T-cell (primary cell): Measurements from ENCODE around the gene C6orf62. TPM values are rescaled to one million over a fixed set of nuclear protein-coding genes. Genes with fewer than 3 reads are reported as not detected.

Experiments
- ATAC-seq, 4 experiments: fragments of 200-7000 bp in 3 of 4; fragments of 150-1000 bp in 1 of 4; cut with Tn5 transposase; replicated peaks in 1 of 4; 1 replicate in 3 of 4; 2 replicates in 1 of 4; pipeline ENCODE4 v1.10.0; 2021; ENCODE audit warnings: moderate library complexity in 3 of 4, mild to moderate bottlenecking in 2 of 4, moderate number of reproducible peaks in 1 of 4
- CTCF ChIA-PET, 2 donors: fragments of 300-600 bp; sonication (Branson Sonifier 250); formaldehyde crosslinking; loops; one replicate each; lab custom pipeline; 2022; ENCODE audit warnings: antibody characterized with exemption in 2 of 2; lab: Charles Lee
- POLR2A ChIA-PET, 2 donors: fragments of 300-600 bp; sonication (Branson Sonifier 250); formaldehyde crosslinking; loops; one replicate each; lab custom pipeline; 2022; ENCODE audit warnings: antibody characterized with exemption in 2 of 2; lab: Charles Lee
- DNase-seq, 35 experiments: peaks; one replicate each; pipeline versions ENCODE4 v3.0.0 to v3.0.0-alpha.2; 2013 to 2023
- H3K27ac ChIP-seq: one replicate; pipeline ENCODE4 v1.5.1; 2013; ENCODE audit warnings: low read length
- H3K27me3 ChIP-seq, 2 experiments: replicated peaks in 1 of 2; 1 replicate in 1 of 2; 2 replicates in 1 of 2; pipeline versions ENCODE4 v1.6.1 to v1.7.0; 2013; ENCODE audit warnings: low read length in 1 of 2, mixed read lengths in 1 of 2; ENCODE audit not compliant: control insufficient read depth in 2 of 2, insufficient read depth in 2 of 2; ENCODE audit errors: extremely low read depth in 1 of 2
- H3K36me3 ChIP-seq, 2 donors: 1 replicate in 1 of 2; 2 replicates in 1 of 2; pipeline versions ENCODE4 v1.6.1 to v1.7.0; 2013; ENCODE audit warnings: low read length in 1 of 2; ENCODE audit not compliant: control insufficient read depth in 2 of 2, insufficient read depth in 1 of 2; ENCODE audit errors: extremely low read depth in 1 of 2
- H3K4me1 ChIP-seq, 2 experiments: 1 replicate in 1 of 2; 2 replicates in 1 of 2; pipeline versions ENCODE4 v1.6.1 to v1.7.0; 2013; ENCODE audit warnings: low read length in 2 of 2, mixed read lengths in 1 of 2; ENCODE audit not compliant: insufficient read depth in 2 of 2, control insufficient read depth in 1 of 2; ENCODE audit errors: extremely low read depth in 1 of 2
- H3K4me3 ChIP-seq, 2 donors: 1 replicate in 1 of 2; 2 replicates in 1 of 2; pipeline versions ENCODE4 v1.5.1 to v1.7.0; 2013; ENCODE audit warnings: mild to moderate bottlenecking in 2 of 2, low read length in 1 of 2, moderate library complexity in 1 of 2; ENCODE audit not compliant: control insufficient read depth in 1 of 2; ENCODE audit errors: extremely low read depth in 1 of 2
- H3K9me3 ChIP-seq: 2 replicates; pipeline ENCODE4 v1.7.0; 2013
- H3K27ac Mint-ChIP-seq, 2 donors: one replicate each; pipeline ENCODE4 v1.8.0; 2020 to 2021; ENCODE audit warnings: mild to moderate bottlenecking in 2 of 2, mixed read lengths in 2 of 2
- H3K27me3 Mint-ChIP-seq, 2 donors: one replicate each; pipeline ENCODE4 v1.8.0; 2021 to 2022; ENCODE audit warnings: mixed read lengths in 2 of 2
- H3K36me3 Mint-ChIP-seq: one replicate; pipeline ENCODE4 v1.8.0; 2021; ENCODE audit warnings: mixed read lengths
- H3K4me1 Mint-ChIP-seq, 3 donors: one replicate each; pipeline ENCODE4 v1.8.0; 2020 to 2022; ENCODE audit warnings: mixed read lengths in 3 of 3, mild to moderate bottlenecking in 1 of 3
- H3K4me3 Mint-ChIP-seq, 3 donors: one replicate each; pipeline ENCODE4 v1.8.0; 2020 to 2022; ENCODE audit warnings: mild to moderate bottlenecking in 3 of 3, mixed read lengths in 3 of 3, moderate library complexity in 3 of 3
- H3K9me3 Mint-ChIP-seq, 3 donors: one replicate each; pipeline ENCODE4 v1.8.0; 2020 to 2022; ENCODE audit warnings: mixed read lengths in 3 of 3
- WGBS: methylation state at CpG from one replicate; pipeline ENCODE4 v1.1.5; 2013; ENCODE audit warnings: missing lambda C conversion rate; ENCODE audit not compliant: insufficient coverage; 5-methylcytosine and 5-hydroxymethylcytosine counted together
- total RNA-seq, 35 experiments: library from RNA in 6 of 35; stranded (reverse) in 6 of 35; fragments of 120-200 nt in 1 of 35; gene quantifications; one replicate each; pipeline versions ENCODE4 v1.2.1 to v1.2.4 and lab custom pipeline; 2013 to 2026

Gene C6orf62
- total RNA-seq, 5 donors from 2014 or later (not counting 1 experiment from before 2014, with no cell fraction given): 114 to 146 (median 135) TPM

DNA sequence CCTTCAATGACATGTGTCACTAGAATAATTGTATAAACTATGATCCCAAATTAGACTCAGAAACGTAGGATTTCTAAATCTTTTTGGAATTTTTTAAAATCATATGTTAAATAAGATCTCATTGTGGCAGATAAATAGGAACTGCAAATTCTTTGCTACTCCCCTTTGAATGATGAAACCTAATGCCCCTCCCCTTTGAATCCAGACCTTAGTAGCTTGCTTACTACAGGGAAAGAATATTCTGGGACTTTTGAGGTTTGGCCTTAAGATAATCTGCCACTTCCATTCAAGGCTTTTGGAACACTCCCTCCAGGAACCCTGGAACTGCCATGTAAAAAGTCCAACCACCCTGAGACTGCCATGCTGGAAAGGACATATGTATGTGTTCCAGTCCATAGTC, 59.4 kb downstream of the C6orf62 start:
- H3K36me3 ChIP-seq: peaks cover 0 to 41% of the 10 kb centered on the region in 2 donors
- H3K27ac ChIP-seq: no peak overlapping the region
- H3K4me3 ChIP-seq: no peak overlapping the region
- DNase-seq: no peak
- H3K36me3 Mint-ChIP-seq: peaks cover 48% of the 10 kb centered on the region
- H3K27ac Mint-ChIP-seq: no peak overlapping the region
- no CpG with 5 or more reads among the region's 1 CpG for WGBS
- no peaks in the 10 kb centered on the region for H3K27me3 Mint-ChIP-seq
- ChIA-PET CTCF (no interaction called here), POLR2A (no interaction called here)
- no peaks in the 10 kb centered on the region for H3K27me3 ChIP-seq
- H3K9me3 Mint-ChIP-seq: no peaks in the 10 kb centered on the region
- H3K9me3 ChIP-seq: no peaks in the 10 kb centered on the region
- H3K4me1 Mint-ChIP-seq: peaks cover 70 to 83% (median 73%) of the 10 kb centered on the region in 3 donors
- H3K4me1 ChIP-seq: peaks cover 2 to 6% of the 10 kb centered on the region in 2 experiments
- no peak overlapping the region for H3K4me3 Mint-ChIP-seq
- no peak for ATAC-seq

DNA sequence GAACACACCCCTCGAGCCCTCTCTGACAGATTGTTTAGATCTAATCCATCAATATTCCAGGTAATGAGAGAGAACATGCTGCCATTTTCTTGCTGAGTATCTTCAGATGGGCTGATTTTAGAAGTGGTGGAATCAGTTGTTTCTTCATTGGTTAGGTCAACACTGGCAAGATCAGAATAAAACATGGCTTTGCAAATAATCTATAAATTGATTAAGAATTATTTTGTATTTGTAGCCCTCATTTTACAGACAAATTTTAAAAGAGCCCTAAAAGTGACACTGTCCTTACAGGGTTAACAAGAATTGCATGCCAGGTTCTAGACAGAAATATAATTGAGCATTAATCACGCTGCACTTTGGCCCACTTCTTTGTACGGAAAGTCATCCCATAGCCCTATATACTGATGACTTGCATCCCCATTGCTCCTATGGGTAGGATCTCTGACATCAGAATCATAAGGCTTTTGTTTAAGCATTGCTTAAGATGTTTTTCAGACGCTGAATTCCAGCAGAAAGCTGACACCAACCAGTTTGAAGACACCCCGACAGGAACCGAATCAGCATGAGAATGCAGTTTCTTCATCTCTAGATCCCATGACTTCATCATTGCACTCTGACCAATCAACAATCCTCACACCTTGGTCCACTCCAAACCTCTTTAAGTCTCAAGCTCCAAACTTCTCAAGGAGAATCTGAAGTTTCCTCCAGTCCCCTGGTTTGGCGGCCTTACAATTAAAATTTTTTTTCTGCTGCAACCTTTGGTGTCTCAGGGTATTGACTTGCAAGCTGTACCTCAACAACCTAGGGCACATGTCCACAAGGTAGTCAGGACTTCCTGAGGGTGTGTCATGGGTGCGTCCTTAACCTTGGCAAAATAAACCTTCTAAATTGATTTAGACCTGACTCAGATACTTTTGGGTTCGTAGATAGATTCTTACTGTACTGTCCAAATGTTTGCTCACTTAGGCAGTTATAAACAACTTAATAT, 60.1 kb downstream of the C6orf62 start:
- 90% methylated on average over 4 of the region's 9 CpGs for WGBS
- DNase-seq (no peak), ATAC-seq (no peak)
- Mint-ChIP-seq H3K4me1 (peaks cover 64 to 76% (median 68%) of the 10 kb centered on the region in 3 donors), H3K27ac (no peak overlapping the region), H3K27me3 (no peaks in the 10 kb centered on the region), H3K9me3 (no peaks in the 10 kb centered on the region), H3K4me3 (no peak overlapping the region), H3K36me3 (peaks cover 48% of the 10 kb centered on the region)
- ChIA-PET POLR2A (interaction anchor here in 1 of 2 donors (0.5 kb wide), 1 partner anchor 10 kb away, joined by 4 read pairs; no protein-coding TSS in a partner anchor), CTCF (no interaction called here)
- H3K36me3 ChIP-seq: peaks cover 0 to 39% of the 10 kb centered on the region in 2 donors
- H3K9me3 ChIP-seq: no peaks in the 10 kb centered on the region
- no peak overlapping the region for H3K4me3 ChIP-seq
- peaks cover 2 to 3% of the 10 kb centered on the region in 2 experiments for H3K4me1 ChIP-seq
- no peaks in the 10 kb centered on the region for H3K27me3 ChIP-seq
- H3K27ac ChIP-seq: no peak overlapping the region

DNA sequence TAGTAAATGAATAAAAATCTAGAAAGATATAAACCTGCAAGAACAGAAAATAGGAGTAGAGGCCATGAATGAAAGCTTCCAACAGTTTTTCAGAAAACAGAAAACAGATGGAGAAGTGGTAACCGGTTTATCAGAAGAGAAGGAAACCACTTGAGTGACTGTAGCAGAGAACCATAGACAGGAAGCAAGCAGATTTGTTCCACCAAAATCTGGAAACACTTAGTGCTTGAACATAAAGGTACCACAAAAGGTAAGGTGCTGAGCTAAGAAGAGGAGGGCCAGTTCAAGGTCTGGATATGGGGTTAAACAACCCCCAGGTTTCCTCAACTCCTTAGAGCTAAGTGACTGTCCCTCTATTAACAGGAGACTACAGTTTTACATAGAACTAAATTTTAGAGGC, 63.7 kb downstream of the C6orf62 start:
- no peak overlapping the region for H3K4me3 ChIP-seq
- H3K36me3 ChIP-seq: peaks cover 3 to 54% of the 10 kb centered on the region in 2 donors
- ChIA-PET CTCF (no interaction called here), POLR2A (interaction anchor here (0.5 to 1.6 kb wide), 3 partner anchors 10 to 54 kb away, joined by 3 to 4 read pairs (median 3); no protein-coding TSS in a partner anchor)
- Mint-ChIP-seq H3K27me3 (no peaks in the 10 kb centered on the region), H3K36me3 (peaks cover 33% of the 10 kb centered on the region), H3K4me1 (peaks cover 35 to 43% (median 43%) of the 10 kb centered on the region in 3 donors), H3K27ac (peak overlapping the region; percentile 13 to 17), H3K9me3 (no peaks in the 10 kb centered on the region), H3K4me3 (no peak overlapping the region)
- ATAC-seq: no peak
- WGBS: 17% methylated on average over 1 of the region's 1 CpG
- H3K27ac ChIP-seq: no peak overlapping the region
- no peak for DNase-seq
- no peaks in the 10 kb centered on the region for H3K9me3 ChIP-seq
- no peaks in the 10 kb centered on the region for H3K27me3 ChIP-seq
- H3K4me1 ChIP-seq: peaks cover 0 to 2% of the 10 kb centered on the region in 2 experiments

Other genes starting within 250 kb of the C6orf62 start
- gene GPLD1, start 229.6 kb downstream of the C6orf62 start, total RNA-seq: 1 to 10 TPM in 3 of 5 donors, under 1 TPM in 2; 0.50 to 1.5 (median 1.4) TPM
- 10 to 100 TPM in 4 of 5 donors, 1 to 10 TPM in 1; 4.8 to 15.2 (median 11.7) TPM for gene ALDH5A1, start 224.2 kb downstream of the C6orf62 start, total RNA-seq
- under 1 TPM in 3 of 5 donors, not detected in 2; 0.03 to 0.07 (median 0.03) TPM for gene KIAA0319, start 73.0 kb downstream of the C6orf62 start, total RNA-seq
- 10 to 100 TPM; 45.7 to 56.5 (median 50.8) TPM for gene TDP2, start 52.3 kb downstream of the C6orf62 start, total RNA-seq
- 10 to 100 TPM in 2 of 5 donors, 1 to 10 TPM in 3; 4.2 to 10.9 (median 9.5) TPM for gene ACOT13, start 52.1 kb downstream of the C6orf62 start, total RNA-seq
- gene GMNN, start 55.8 kb upstream of the C6orf62 start, total RNA-seq: 10 to 100 TPM in 2 of 5 donors, 1 to 10 TPM in 3; 5.7 to 12.3 (median 6.1) TPM
- gene ARMH2, start 79.8 kb upstream of the C6orf62 start, total RNA-seq: 1 to 10 TPM; 2.2 to 4.6 (median 3.7) TPM
- gene RIPOR2, start 216.8 kb upstream of the C6orf62 start, total RNA-seq: 100 to 1,000 TPM; 381 to 480 (median 441) TPM